OCI-M1 (cell line): ENCODE results near the gene NEGR1.

Source experiments
- DNase-seq: peaks from one replicate; lab custom pipeline; 2025; lab: John Stamatoyannopoulos, UW

NEGR1 gene

GRCh38 chr1:71625004-71625403 lies 657.3 kb downstream of the NEGR1 start:
- no peak for DNase-seq

- DNase-seq, result no peak
These were observed 658.5 kb downstream of the NEGR1 start for GRCh38 chr1:71623888-71624287.

- no peak for DNase-seq
These were observed 660.6 kb downstream of the NEGR1 start for GRCh38 chr1:71621785-71622184.

GRCh38 chr1:71618766-71619530 lies 663.4 kb downstream of the NEGR1 start:
- no peak for DNase-seq

GRCh38 chr1:71618191-71618590 lies 664.1 kb downstream of the NEGR1 start:
- no peak for DNase-seq

GRCh38 chr1:71610476-71610875 lies 671.9 kb downstream of the NEGR1 start:
- DNase-seq, result no peak

- DNase-seq, result no peak
These were observed 679.1 kb downstream of the NEGR1 start for GRCh38 chr1:71603044-71603776.

GRCh38 chr1:71600023-71600422 lies 682.3 kb downstream of the NEGR1 start:
- DNase-seq, result no peak

- DNase-seq, result no peak
These were observed 683.0 kb downstream of the NEGR1 start for GRCh38 chr1:71599306-71599705.

- DNase-seq, result peak; percentile 67
These were observed 688.8 kb downstream of the NEGR1 start for GRCh38 chr1:71593523-71593922.

GRCh38 chr1:71592646-71593274 lies 689.6 kb downstream of the NEGR1 start:
- DNase-seq, result no peak

- no peak for DNase-seq
These were observed 693.3 kb downstream of the NEGR1 start for GRCh38 chr1:71589005-71589404.

GRCh38 chr1:71587961-71588360 lies 694.4 kb downstream of the NEGR1 start:
- peak; percentile 75 for DNase-seq

GRCh38 chr1:71586030-71586429 lies 696.3 kb downstream of the NEGR1 start:
- DNase-seq, result no peak

GRCh38 chr1:71583756-71584155 lies 698.6 kb downstream of the NEGR1 start:
- DNase-seq, result no peak

GRCh38 chr1:71582673-71583072 lies 699.7 kb downstream of the NEGR1 start:
- DNase-seq, result no peak

- DNase-seq, result no peak
These were observed 704.7 kb downstream of the NEGR1 start for GRCh38 chr1:71577451-71578131.

- peak; percentile 22 for DNase-seq
These were observed 710.3 kb downstream of the NEGR1 start for GRCh38 chr1:71572038-71572437.

- no peak for DNase-seq
These were observed 715.9 kb downstream of the NEGR1 start for GRCh38 chr1:71566413-71566812.

- DNase-seq, result no peak
These were observed 716.5 kb downstream of the NEGR1 start for GRCh38 chr1:71565831-71566230.

- no peak for DNase-seq
These were observed 717.1 kb downstream of the NEGR1 start for GRCh38 chr1:71565262-71565661.

- no peak for DNase-seq
These were observed 720.0 kb downstream of the NEGR1 start for GRCh38 chr1:71562298-71562697.
